Endothelial cell of umbilical vein (primary cell): ENCODE measurements around the gene TMEM37. TPM values are rescaled to one million over a fixed set of nuclear protein-coding genes. Genes with fewer than 3 reads are reported as not detected.

Experiments used
- Bru-seq: library from RNA; stranded (reverse); fragments of 400-500 nt; gene quantifications from one replicate; lab custom pipeline; 2021; lab: Mats Ljungman, UMichigan
- BruChase-seq, 2 experiments: library from RNA; stranded (reverse); fragments of 400-500 nt; gene quantifications; one replicate each; lab custom pipeline; 2021; lab: Mats Ljungman, UMichigan
- BruUV-seq: library from RNA; stranded (reverse); fragments of 400-500 nt; replicated peaks from 2 replicates; lab custom pipeline; 2021; lab: Mats Ljungman, UMichigan
- CTCF ChIA-PET: fragments of 300-600, 350-600 bp; sonication (Branson Sonifier 250); formaldehyde crosslinking; loops from one replicate; lab custom pipeline; 2021; ENCODE audit warnings: antibody characterized with exemption, inconsistent platforms; lab: Charles Lee
- POLR2A ChIA-PET: fragments of 300-600, 350-600 bp; sonication (Branson Sonifier 250); formaldehyde crosslinking; loops from one replicate; lab custom pipeline; 2021; ENCODE audit warnings: antibody characterized with exemption, inconsistent platforms; lab: Charles Lee
- DNase-seq: peaks from one replicate; pipeline ENCODE4 v3.0.0-alpha.2; 2011; ENCODE audit warnings: low read depth, low spot score
- FAIRE-seq: peaks from 2 replicates; lab custom pipeline; 2011; peaks lifted over from hg19 to GRCh38; lab: Jason Lieb, UNC
- H2AFZ ChIP-seq: 2 replicates; pipeline ENCODE4 v1.6.0; 2012; ENCODE audit warnings: low read depth, low read length, control low read depth, inconsistent platforms
- H3K27ac ChIP-seq: 2 replicates; pipeline ENCODE4 v1.5.1; 2011; ENCODE audit warnings: low read depth, mild to moderate bottlenecking, control low read depth, low read length, moderate library complexity; ENCODE audit not compliant: insufficient read depth
- H3K27me3 ChIP-seq, 2 experiments: 2 replicates each; pipeline versions ENCODE4 v1.6.0 to v1.6.1; 2011; ENCODE audit warnings: low read length in 2 of 2, mixed read lengths in 1 of 2; ENCODE audit not compliant: control insufficient read depth in 2 of 2, insufficient read depth in 2 of 2
- H3K36me3 ChIP-seq, 2 experiments: 2 replicates in 1 of 2; 3 replicates in 1 of 2; pipeline ENCODE4 v1.5.1; 2011; ENCODE audit warnings: low read length in 2 of 2, mild to moderate bottlenecking in 1 of 2, moderate library complexity in 1 of 2; ENCODE audit not compliant: control insufficient read depth in 2 of 2, insufficient read depth in 2 of 2; ENCODE audit errors: extremely low read depth in 1 of 2
- H3K4me1 ChIP-seq: 3 replicates; pipeline ENCODE4 v1.5.1; 2011; ENCODE audit warnings: mild to moderate bottlenecking, low read length; ENCODE audit not compliant: control insufficient read depth, insufficient read depth; ENCODE audit errors: extremely low read depth
- H3K4me2 ChIP-seq: 2 replicates; pipeline ENCODE4 v1.6.1; 2011; ENCODE audit warnings: low read length, control low read depth, mixed read lengths; ENCODE audit not compliant: insufficient read depth
- H3K4me3 ChIP-seq, 3 experiments: fragments of 200-600 bp in 1 of 3; sonication (generic), shearing (Covaris generic) in 1 of 3; replicated peaks in 1 of 3; 2 replicates each; pipeline ENCODE4 v1.5.1; 2011 to 2016; ENCODE audit warnings: control low read depth in 3 of 3, low read length in 3 of 3, mild to moderate bottlenecking in 2 of 3, inconsistent platforms in 1 of 3, low read depth in 1 of 3, moderate library complexity in 1 of 3; ENCODE audit not compliant: insufficient read depth in 1 of 3
- H3K79me2 ChIP-seq: 2 replicates; pipeline ENCODE4 v1.6.0; 2012; ENCODE audit warnings: low read length, inconsistent platforms; ENCODE audit not compliant: control insufficient read depth, insufficient read depth
- H3K9ac ChIP-seq: replicated peaks from 2 replicates; pipeline ENCODE3; 2011; ENCODE audit warnings: low read length, control low read depth; ENCODE audit not compliant: insufficient read depth; ENCODE audit errors: extremely low read depth
- H3K9me1 ChIP-seq: replicated peaks from 3 replicates; pipeline ENCODE4 v1.6.0; 2011; ENCODE audit warnings: mild to moderate bottlenecking, low read length; ENCODE audit not compliant: control insufficient read depth, insufficient read depth; ENCODE audit errors: extremely low read depth
- H3K9me3 ChIP-seq: replicated peaks from 2 replicates; pipeline ENCODE4 v1.5.1; 2012; ENCODE audit warnings: low read length, inconsistent platforms; ENCODE audit not compliant: control insufficient read depth, insufficient read depth
- H4K20me1 ChIP-seq: replicated peaks from 2 replicates; pipeline ENCODE3; 2011; ENCODE audit warnings: mild to moderate bottlenecking, low read length; ENCODE audit not compliant: control insufficient read depth, insufficient read depth; ENCODE audit errors: extremely low read depth
- CTCF ChIP-seq, 2 donors: IDR thresholded peaks; 1 replicate in 1 of 2; 2 replicates in 1 of 2; pipeline ENCODE4 v1.5.1; 2011; ENCODE audit warnings: low read length in 2 of 2, mild to moderate bottlenecking in 2 of 2, moderate library complexity in 2 of 2, control low read depth in 1 of 2, inconsistent platforms in 1 of 2, low read depth in 1 of 2; ENCODE audit not compliant: insufficient read depth in 1 of 2; ENCODE audit errors: extremely low read depth in 1 of 2
- EZH2 ChIP-seq: IDR thresholded peaks from 2 replicates; pipeline ENCODE4 v1.6.1; 2012; ENCODE audit warnings: borderline replicate concordance, low read depth, mild to moderate bottlenecking, moderate library complexity, low read length, inconsistent platforms; ENCODE audit not compliant: severe bottlenecking
- FOS ChIP-seq: IDR thresholded peaks from 2 replicates; pipeline ENCODE4 v1.6.1; 2011; ENCODE audit warnings: mild to moderate bottlenecking, low read length, moderate library complexity, borderline replicate concordance; ENCODE audit not compliant: insufficient read depth
- GATA2 ChIP-seq: IDR thresholded peaks from 2 replicates; pipeline ENCODE4 v1.7.0; 2011; ENCODE audit warnings: low read depth, mild to moderate bottlenecking, moderate library complexity, mixed read lengths, low read length; ENCODE audit not compliant: insufficient read length, insufficient read depth
- JUN ChIP-seq: IDR thresholded peaks from 2 replicates; pipeline ENCODE4 v1.6.1; 2011; ENCODE audit warnings: borderline replicate concordance, low read depth; ENCODE audit not compliant: insufficient read length, insufficient read depth
- MAX ChIP-seq: IDR thresholded peaks from 2 replicates; pipeline ENCODE4 v1.6.1; 2011; ENCODE audit not compliant: insufficient read depth, insufficient read length
- MYC ChIP-seq: IDR thresholded peaks from one replicate; pipeline ENCODE4 v1.6.1; 2011; ENCODE audit warnings: mild to moderate bottlenecking, low read depth, low read length
- POLR2A ChIP-seq: IDR thresholded peaks from 2 replicates; pipeline ENCODE4 v1.6.1; 2012; ENCODE audit warnings: low read depth, mild to moderate bottlenecking, control low read depth, low read length
- POLR2AphosphoS5 ChIP-seq: IDR thresholded peaks from 2 replicates; pipeline ENCODE4 v1.6.1; 2012; ENCODE audit warnings: low read depth, mild to moderate bottlenecking, control low read depth, low read length, moderate library complexity; ENCODE audit not compliant: insufficient read depth
- dilution Hi-C: fragments of 300-500 bp; cut with MboI; formaldehyde crosslinking; loops from one replicate; pipeline ENCODE4 v1.15.0; 2019; ENCODE audit warnings: low sequenced_read_pairs; ENCODE audit not compliant: extremely low pct_ligation_motif_present
- intact Hi-C: fragments of 100-400 bp; cut with micrococcal nuclease; formaldehyde crosslinking; loops from one replicate; pipeline ENCODE4 v1.10.0; 2022
- long read RNA-seq: library from polyadenylated mRNA; stranded (forward); transcript quantifications from one replicate; pipeline ENCODE4 v2.0.0, GENCODE V29; 2021
- polyA minus RNA-seq, 3 experiments: library from RNA; depleted of rRNA, polyadenylated mRNA; stranded (reverse); fragments of >200 nt; gene quantifications; 1 replicate in 1 of 3; 2 replicates in 2 of 3; pipeline ENCODE4 v1.2.3, GENCODE V29; 2011
- polyA plus RNA-seq, 4 experiments: library from polyadenylated mRNA; depleted of rRNA in 3 of 4; stranded (reverse) in 3 of 4; unstranded in 1 of 4; fragments of >200 nt; gene quantifications; 2 replicates each; pipeline versions ENCODE4 v1.2.1 to v1.2.3, GENCODE V29; 2011 to 2012; ENCODE audit warnings: missing spikeins in 1 of 4
- total RNA-seq: library from RNA; stranded (reverse); gene quantifications from 2 replicates; pipeline ENCODE4 v1.2.3, GENCODE V29; 2021

TMEM37 gene
- total RNA-seq (2.9 and 3.5 TPM in 2 replicates), polyA plus RNA-seq (13.6 and 16.2 TPM in 2 replicates), polyA minus RNA-seq (8.9 and 9.4 TPM in 2 replicates), Bru-seq, nascent RNA (percentile 34 among the genes with signal in this experiment), BruChase-seq, experiment 1, labeled RNA remaining after a 6-hour chase (percentile 29 among the genes with signal in this experiment), BruChase-seq, experiment 2, labeled RNA remaining after a 2-hour chase (percentile 36 among the genes with signal in this experiment)
- polyA plus RNA-seq (2011; cell fraction: cytosol; rRNA removed), result 10.5 and 10.8 TPM in 2 replicates
- polyA plus RNA-seq (2011; cell fraction: nucleus; rRNA removed), result 3.9 and 4.7 TPM in 2 replicates
- polyA plus RNA-seq (2012), result 2.5 and 6.2 TPM in 2 replicates
- 1.3 TPM for polyA minus RNA-seq (2011; cell fraction: cytosol; rRNA and poly(A)+ RNA removed)
- 2.5 and 3.5 TPM in 2 replicates for polyA minus RNA-seq (2011; cell fraction: nucleus; rRNA and poly(A)+ RNA removed)
- long read RNA-seq, partial matches to known transcripts, result 0 of 7 reads
- long read RNA-seq, other reads (novel, unspliced or antisense), result 3 of 7 reads

GRCh38 chr2:119431155-119431975, at the start of gene TMEM37:
TMEM37 (plus strand) TSS chr2:119431854; CDS start chr2:119431904, 50 bp downstream.
- Histone ChIP-seq H3K27me3 (peaks cover 5 to 12% of the 10 kb centered on the region in 2 experiments), H2AFZ (peak within 1 kb of the TSS; percentile 84), H3K4me1 (peaks cover 9% of the 10 kb centered on the region), H3K27ac (no peak within 1 kb of the TSS), H3K9ac (peak within 1 kb of the TSS; percentile 31), H3K4me3 (peak within 1 kb of the TSS; percentile 47 to 74 (median 52)), H3K9me3 (no peaks in the 10 kb centered on the region), H4K20me1 (no peaks in the 10 kb centered on the region), H3K36me3 (no peaks in the 10 kb centered on the region), H3K9me1 (no peaks in the 10 kb centered on the region), H3K79me2 (no peaks in the 10 kb centered on the region), H3K4me2 (peak within 1 kb of the TSS; percentile 87)
- peak; percentile 52 for DNase-seq
- POLR2A ChIA-PET, result no interaction called here
- TF ChIP-seq EZH2, result no peak
- TF ChIP-seq POLR2AphosphoS5, result no peak
- TF ChIP-seq CTCF (IDR thresholded peaks at IDR 0.05; ENCODE audit: extremely low read depth in 1 of 2, insufficient read depth in 1 of 2, low read depth in 1 of 2, low read length in 2 of 2), result no peak
- no peak for TF ChIP-seq MYC
- no peak for TF ChIP-seq JUN
- no peak for TF ChIP-seq POLR2A
- no peak for TF ChIP-seq MAX
- no peak for TF ChIP-seq GATA2
- TF ChIP-seq FOS, result no peak
- BruUV-seq, result no TSS peak
- FAIRE-seq, result peak; percentile 21
- dilution Hi-C loops (no loop called here), intact Hi-C loops (no loop called here)
- CTCF ChIA-PET, result interaction anchor here (0.9 to 2.5 kb wide), 3 partner anchors 21 to 45 kb away, joined by 3 to 16 read pairs (median 5); no protein-coding TSS in a partner anchor
